Epithelial cell of esophagus (primary cell): ENCODE data around the gene FBXW12.

Source experiments
- DNase-seq: peaks from one replicate; pipeline ENCODE4 v3.0.0; 2010; ENCODE audit warnings: low read depth
- H3K4me3 ChIP-seq: 2 replicates; pipeline ENCODE4 v1.5.1; 2011; ENCODE audit warnings: mild to moderate bottlenecking, low read length, control low read depth
- CTCF ChIP-seq: IDR thresholded peaks from 2 replicates; pipeline ENCODE4 v1.5.1; 2011; ENCODE audit warnings: low read depth, mild to moderate bottlenecking, low read length, control low read depth, inconsistent platforms; ENCODE audit not compliant: insufficient read depth; ENCODE audit errors: missing control alignments

The FBXW12 gene

DNA sequence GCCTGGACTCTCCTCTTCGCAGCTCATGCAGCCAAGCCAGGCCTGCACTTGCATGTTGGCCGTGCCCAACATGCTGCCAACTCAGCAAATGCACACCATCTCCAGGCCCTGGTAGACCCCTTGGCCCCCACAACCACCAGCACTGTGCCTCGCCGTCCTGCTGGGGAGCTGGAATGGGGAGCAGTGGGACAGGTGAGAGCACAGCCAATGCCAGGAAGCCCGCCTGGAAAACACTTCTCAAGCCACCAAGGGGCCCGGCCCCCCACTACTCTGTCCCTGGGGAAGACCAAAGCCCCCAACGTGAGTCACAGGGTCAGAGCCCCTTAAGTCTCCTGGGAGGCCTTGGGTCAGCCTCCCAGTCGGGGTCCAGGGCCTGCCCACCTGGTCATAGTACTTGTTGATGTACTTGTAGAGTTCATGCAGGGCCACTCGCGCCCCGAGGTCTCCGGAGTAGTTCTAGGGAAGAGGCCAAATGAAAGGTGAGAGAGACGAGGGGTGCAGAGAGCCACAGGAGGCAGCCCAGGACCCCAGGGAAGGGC lies 33.4 kb downstream of the FBXW12 start:
- no peak for TF ChIP-seq CTCF
- no peak overlapping the region for H3K4me3 ChIP-seq
- DNase-seq: no peak

- TF ChIP-seq CTCF: no peak
- no peak overlapping the region for H3K4me3 ChIP-seq
- DNase-seq: no peak
These were observed 34.0 kb downstream of the FBXW12 start for GRCh38 chr3:48405971-48406370.

GRCh38 chr3:48406443-48407431 lies 34.7 kb downstream of the FBXW12 start:
- TF ChIP-seq CTCF: no peak
- no peak overlapping the region for H3K4me3 ChIP-seq
- DNase-seq: no peak

DNA sequence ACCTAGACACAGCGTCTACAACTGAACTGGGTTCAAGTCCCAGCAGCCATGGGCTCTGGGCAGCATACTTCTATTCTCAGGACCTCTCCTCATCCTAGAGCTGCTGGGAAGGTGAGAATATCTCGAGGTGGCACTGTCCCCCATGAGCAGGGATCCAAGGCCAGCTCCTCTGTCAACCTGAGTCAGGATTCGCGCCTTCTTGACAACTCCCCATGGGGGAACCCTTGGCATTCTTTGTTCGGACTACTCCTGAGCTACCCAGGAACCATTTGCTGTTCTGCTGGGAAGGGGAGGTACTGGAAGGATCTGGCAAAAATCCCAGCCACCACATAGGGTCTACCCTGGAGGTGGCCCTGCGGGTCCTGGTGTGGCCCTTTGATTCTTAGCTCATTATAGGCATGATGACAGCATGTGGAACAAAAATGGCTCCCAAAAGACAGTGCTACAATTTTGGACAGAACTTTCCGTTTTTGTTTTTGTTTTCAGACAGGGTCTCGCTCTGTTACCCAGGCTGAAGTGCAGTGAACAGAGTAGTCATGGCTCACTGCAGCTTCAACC lies 35.6 kb downstream of the FBXW12 start:
- no peak overlapping the region for H3K4me3 ChIP-seq
- DNase-seq: no peak
- no peak for TF ChIP-seq CTCF

DNA sequence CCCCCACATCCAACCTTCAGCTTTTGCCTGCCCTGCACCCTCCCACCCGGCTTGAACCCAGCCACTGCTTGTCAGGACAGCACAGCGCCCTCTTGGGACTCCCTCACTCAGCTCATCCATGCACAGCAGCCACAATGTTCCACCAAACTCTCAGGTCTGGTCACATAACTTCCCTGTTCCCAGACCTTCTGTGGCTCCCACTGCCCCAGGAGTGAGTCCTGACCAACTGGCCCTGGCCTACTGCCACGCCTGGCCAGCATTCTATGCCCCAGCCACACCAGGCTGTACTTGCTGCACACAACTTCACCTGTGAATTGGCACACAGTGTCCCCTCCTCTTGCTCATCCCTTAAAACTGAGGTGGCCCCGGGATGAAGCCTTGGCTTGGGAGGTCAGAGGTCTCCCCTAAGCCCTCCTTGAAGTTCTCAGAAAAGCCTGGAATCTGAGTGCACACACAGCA lies 36.8 kb downstream of the FBXW12 start:
- no peak overlapping the region for H3K4me3 ChIP-seq
- TF ChIP-seq CTCF: no peak
- DNase-seq: no peak

DNA sequence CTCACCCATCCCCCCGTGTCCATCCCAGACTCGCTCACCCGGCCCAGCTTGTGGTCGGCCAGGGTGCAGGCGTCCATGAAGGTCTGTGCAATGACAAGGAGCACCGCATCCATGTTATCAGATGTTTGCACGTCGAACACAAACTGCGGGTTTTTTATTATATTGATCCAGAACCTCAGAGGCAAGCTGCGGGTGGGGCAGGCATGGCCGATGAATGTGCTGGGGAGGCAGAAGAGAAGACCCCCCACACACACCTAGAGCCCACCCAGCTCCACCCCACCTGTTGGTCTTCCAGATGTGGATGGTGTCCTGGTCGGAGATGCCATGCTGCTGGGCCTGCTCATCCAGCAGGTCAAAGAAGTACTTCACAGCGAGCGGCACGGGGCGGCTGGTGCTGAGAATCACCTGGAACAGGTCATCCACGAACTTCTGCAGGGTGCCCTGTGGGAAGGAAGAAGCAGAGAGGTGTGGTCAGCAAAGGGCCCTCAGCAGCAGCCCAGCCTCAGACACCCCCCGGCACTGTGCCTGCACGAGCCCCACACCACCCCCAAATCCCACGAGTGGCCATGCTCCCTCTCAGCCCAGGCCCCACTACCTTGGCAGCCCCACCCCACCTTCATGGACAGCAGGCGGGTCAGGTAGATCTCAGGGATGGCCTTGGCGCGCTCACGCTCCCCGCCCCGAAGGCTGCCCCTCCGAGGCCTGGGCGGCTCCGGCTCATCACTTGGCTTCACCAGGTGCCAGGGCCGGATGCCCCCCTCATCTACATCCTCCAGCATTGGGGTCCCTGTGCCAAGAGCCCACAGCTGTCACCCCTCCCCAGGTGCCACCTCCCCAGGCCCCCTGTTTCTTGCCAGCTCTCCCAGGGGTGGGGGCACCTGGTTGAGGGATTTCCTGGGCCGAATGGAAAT lies 37.5 kb downstream of the FBXW12 start:
- no peak for DNase-seq

More for the DNA sequence above, 37.5 kb downstream of the FBXW12 start:
- no peak overlapping the region for H3K4me3 ChIP-seq
- no peak for TF ChIP-seq CTCF
